Esophagus muscularis mucosa (tissue), 3 donors: Measurements from ENCODE around the gene GNB1.

Experiments
- CTCF ChIP-seq, 3 experiments: fragments of 200-600 bp in 2 of 3; fragments of 450-650 bp in 1 of 3; sonication (generic) in 2 of 3; IDR thresholded peaks; one replicate each; pipeline ENCODE4 v1.5.1; 2017 to 2019; ENCODE audit warnings: antibody characterized with exemption in 3 of 3, mild to moderate bottlenecking in 2 of 3, moderate library complexity in 1 of 3
- POLR2A ChIP-seq: fragments of 450-650 bp; IDR thresholded peaks from one replicate; pipeline ENCODE4 v1.6.1; 2017; ENCODE audit warnings: antibody characterized with exemption, moderate library complexity, mild to moderate bottlenecking, low read depth

DNA sequence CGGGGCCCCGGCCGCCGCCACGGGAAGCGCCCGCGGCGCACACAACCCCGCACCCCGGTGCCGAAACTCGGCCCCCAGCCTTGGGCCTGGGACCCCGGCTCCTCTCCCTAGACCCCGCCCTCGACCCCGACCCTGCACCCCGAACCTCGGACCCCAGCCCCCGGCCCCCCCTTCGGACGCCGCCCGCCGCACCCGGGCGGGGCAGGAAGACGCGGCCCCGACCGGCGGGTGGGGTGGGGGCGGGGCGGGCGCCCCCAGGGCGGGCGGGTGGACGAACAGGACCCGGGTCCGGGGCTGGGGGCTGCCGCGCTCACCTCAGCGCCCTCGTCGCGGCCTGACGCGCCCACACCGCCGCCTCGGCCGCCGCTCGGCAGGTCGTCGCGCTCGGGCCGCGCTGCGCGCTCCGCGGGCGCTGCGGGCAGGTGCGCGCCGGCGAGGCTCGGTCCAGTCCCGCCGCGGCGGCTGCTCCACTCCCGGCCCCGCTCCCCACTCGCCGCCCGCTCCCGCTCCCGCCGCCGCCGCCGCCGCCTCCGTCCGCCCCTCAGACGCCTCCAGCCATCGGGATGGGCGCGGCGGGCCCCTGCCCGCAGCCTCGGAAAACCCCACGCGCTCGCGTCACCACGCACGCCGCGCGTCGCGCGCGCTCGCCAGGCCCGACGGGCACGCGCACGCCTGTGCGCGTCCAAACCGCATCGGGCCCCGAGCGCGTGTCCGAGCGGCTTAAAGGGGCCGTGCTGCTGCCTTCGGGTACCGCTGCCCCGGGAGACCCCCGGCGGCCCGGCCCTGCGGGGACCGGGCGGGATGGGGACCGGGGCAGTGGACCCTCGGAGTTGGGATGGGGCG, at the start of gene GNB1:
- TF ChIP-seq CTCF (IDR thresholded peaks at IDR 0.05) (no peak), POLR2A (peak; percentile 29)
